GOT3 (cell line): Measurements from ENCODE around the gene ALOX5AP.
"Not testable (repeated sequence)": the region's sequence is repeated elsewhere in the genome, so short reads cannot be mapped to it uniquely, and the experiment has no call there.

Source experiments
- DNase-seq: peaks from one replicate; lab custom pipeline; 2025; ENCODE audit warnings: mixed read lengths; lab: John Stamatoyannopoulos, UW

The ALOX5AP gene

GRCh38 chr13:30737511-30738337 lies 2.4 kb downstream of the ALOX5AP start:
- DNase-seq: no peak

- no peak for DNase-seq
Observed at GRCh38 chr13:30738526-30739236, 3.3 kb downstream of the ALOX5AP start.

GRCh38 chr13:30739237-30739528 lies 3.8 kb downstream of the ALOX5AP start:
- DNase-seq: no peak

GRCh38 chr13:30739761-30740642 lies 4.7 kb downstream of the ALOX5AP start:
- DNase-seq: no peak

DNA sequence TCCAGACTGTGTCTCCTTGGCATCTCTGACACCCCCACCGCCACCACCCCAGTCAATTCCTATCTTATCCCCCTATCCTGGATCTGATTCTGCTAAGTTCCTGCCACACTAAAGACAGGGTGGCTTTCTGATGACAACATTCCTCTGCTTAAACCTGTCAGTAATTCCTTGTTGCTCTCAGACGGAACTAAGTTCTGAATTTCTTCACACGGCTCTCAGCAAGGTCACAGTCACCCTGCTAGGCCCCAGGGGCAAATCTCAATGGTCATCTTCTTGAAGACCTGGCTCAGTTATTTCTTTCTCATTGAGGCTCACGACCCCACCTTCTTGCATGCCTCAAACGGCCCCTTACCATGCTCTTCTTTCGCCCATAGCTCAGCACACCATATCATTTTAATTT lies 7.6 kb downstream of the ALOX5AP start:
- no peak for DNase-seq

DNA sequence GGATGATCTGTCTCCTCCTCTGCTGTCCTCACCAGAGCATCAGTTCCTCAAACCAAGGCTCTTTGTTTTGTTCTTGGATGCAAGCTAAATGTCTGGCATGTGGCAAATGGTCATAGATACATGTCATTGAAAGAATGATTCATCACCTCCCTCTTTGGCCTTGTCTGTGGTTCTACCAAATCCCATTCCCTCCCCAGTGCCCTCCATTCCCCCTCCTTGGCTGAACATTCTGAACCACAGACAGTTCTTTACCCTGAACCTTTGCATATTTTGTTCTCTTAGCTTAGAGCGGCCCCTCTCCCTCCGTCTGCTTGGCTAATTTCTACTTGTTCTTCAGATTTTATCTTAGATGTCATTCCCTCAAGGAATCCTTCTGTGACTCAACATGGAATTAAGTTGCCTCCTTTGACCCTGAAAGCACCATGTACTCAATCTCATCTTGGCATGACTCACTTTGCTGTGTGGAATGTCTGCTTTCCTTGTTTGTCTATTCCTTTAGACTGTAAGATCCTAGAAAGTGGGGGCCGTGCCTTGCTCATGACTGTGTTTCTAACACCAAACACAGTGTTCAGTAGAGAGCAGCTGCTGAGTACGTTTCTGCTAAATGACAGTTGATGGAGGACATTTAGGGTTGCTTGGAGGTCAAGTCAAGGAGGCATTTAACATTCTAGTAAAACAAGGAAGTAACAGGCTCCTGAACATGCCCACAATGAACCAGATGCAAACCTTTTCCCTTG lies 8.1 kb downstream of the ALOX5AP start:
- DNase-seq: no peak

DNA sequence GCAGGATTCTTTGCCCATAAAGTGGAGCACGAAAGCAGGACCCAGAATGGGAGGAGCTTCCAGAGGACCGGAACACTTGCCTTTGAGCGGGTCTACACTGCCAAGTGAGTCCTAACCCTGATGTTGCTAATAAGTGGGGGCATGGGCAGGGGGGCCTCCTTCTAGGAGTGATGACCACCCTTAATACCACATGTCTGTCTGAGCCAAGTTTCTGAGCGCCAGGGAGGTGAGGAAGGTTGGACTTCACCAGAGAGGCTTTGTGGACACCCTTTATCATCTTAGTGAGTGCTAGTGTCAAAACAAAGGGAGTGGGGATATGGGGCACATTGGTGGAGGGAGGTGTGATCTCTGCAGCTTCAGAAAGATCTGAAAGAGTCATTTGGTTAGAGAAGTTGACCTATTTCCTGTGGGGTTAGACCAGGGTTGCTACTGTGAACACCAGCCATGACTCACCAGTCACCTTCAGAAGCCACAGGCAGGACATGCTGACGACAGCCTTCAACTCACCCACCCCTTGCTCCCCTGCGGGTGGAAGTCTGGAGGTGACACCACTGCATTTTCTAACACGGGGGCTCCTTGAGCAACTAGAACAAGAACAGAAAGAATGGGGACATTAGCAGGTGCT lies 8.8 kb downstream of the ALOX5AP start:
- DNase-seq: no peak

- no peak for DNase-seq
Observed at GRCh38 chr13:30744681-30745077, 9.3 kb downstream of the ALOX5AP start.

- DNase-seq: no peak
Observed at GRCh38 chr13:30745906-30746686, 10.8 kb downstream of the ALOX5AP start.

GRCh38 chr13:30746791-30747190 lies 11.4 kb downstream of the ALOX5AP start:
- no peak for DNase-seq

- DNase-seq: not testable (repeated sequence)
Observed at GRCh38 chr13:30747845-30748244, 12.5 kb downstream of the ALOX5AP start.

DNA sequence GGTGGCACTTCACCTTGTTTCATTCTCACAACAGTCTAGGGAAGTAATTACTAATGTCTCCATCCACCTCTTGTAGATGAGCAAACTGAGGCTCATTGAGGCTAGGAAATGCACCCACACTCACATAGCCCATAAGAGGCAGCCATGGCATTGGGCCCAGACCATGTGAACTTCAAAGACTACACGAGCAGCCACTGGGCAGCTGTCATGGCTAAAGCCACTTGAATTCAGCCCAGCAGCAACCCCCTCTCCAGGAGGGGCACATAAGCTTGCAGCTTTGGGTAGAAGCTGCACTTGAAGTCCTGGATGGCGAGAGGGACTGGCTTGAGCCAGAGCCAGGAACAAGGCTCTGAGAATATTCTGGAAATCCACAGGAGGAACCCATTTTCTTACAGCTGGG lies 13.4 kb downstream of the ALOX5AP start:
- DNase-seq: no peak

GRCh38 chr13:30750036-30750435 lies 14.7 kb downstream of the ALOX5AP start:
- no peak for DNase-seq

- no peak for DNase-seq
Observed at GRCh38 chr13:30751183-30751933, 16.0 kb downstream of the ALOX5AP start.

DNA sequence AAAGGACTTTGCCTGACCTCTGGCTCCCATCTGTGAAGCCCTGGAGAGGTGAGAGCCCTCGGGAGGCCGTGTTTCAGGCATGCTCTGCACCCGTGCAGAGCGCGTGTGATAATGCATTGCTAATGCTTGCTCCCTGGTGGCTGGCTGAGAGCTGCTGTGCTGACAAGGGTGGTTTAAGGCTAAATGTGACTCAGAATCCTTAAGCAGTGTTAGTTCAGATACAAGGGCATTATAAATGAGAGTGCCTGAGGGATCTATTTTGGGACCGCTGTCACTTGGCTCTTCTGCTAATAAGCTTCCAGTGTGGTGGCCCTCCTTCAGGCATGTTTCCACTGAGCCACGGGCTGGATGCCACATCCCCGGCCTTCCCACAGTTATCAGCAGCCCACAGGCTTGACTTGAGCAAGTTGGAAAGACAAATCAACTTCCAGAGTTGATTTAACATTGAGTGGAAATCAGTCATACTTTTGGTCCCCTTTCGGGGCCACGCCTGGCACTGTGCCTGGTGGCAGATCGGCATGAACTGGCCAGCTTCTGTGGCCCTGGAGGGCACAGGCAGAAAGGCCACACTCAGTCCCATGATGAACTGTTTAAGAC lies 17.0 kb downstream of the ALOX5AP start:
- DNase-seq: no peak

- no peak for DNase-seq
Observed at GRCh38 chr13:30753030-30753616, 17.8 kb downstream of the ALOX5AP start.

- DNase-seq: no peak
Observed at GRCh38 chr13:30755678-30756077, 20.3 kb downstream of the ALOX5AP start.

DNA sequence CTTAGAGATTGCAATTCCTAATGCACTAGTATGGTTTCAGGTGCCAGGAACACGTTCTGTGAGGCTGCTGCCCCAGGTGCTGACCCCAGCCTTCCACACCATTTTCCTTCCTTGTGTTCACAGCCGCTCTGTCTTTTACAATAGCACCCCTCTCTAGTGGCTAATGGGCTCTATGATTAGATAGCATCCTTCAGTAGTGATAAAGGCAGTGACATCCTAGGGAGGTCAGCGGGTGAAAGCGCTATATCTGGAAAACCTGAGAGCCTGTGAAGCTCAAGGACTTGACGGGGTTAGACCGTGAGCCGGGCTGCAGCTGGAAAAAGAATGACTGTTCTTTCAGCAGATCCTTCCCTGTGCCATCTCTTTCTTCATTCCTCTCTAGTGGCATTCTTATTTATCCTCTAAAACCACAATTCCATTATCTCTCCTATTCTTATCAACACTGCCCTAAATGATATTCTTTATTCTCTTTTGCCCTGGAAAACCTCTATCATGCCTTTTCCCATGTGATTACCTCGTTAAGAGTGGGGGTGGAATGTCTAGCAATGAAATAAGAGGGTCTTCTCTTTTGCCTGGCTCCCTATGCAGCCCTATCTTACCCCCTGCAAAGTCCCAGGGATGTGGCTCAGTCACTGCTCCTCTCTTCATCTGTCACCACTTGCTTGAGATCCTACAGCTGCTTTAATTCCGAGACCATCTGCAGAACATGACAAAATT lies 21.8 kb downstream of the ALOX5AP start:
- DNase-seq: no peak
